Measurements from ENCODE around the gene SSR4. TPM values are rescaled to one million over a fixed set of nuclear protein-coding genes. Genes with fewer than 3 reads are reported as not detected.

Gene SSR4
- total and polyA plus RNA-seq, 8 donors: 368 to 925 (median 398) TPM

- FAIRE-seq: no peak
Observed at GRCh38 chrX:153782313-153782712, 12.2 kb upstream of the SSR4 start.

GRCh38 chrX:153782871-153783270, 11.6 kb upstream of the SSR4 start:
- H3K27ac ChIP-seq: no peak overlapping the region
- TF ChIP-seq CTCF (IDR thresholded peaks at IDR 0.05): no peak
- no peak overlapping the region for H3K4me3 ChIP-seq
- H3K9me3 ChIP-seq: no peaks in the 10 kb centered on the region
- intact Hi-C loops (cut with DNase I): no loop called here
- H3K27me3 ChIP-seq: no peaks in the 10 kb centered on the region
- no peaks in the 10 kb centered on the region for H3K4me1 ChIP-seq
- peaks cover 0 to 10% (median 8%) of the 10 kb centered on the region in 3 donors for H3K36me3 ChIP-seq
- DNase-seq (no peak), ATAC-seq (no peak), FAIRE-seq (no peak)
- 89 to 95% methylated on average over 11 to 14 of the region's 14 CpGs for WGBS, 2 donors

More at GRCh38 chrX:153782313-153782712, 12.2 kb upstream of the SSR4 start:
- 59 to 63% methylated on average over 11 of the region's 11 CpGs for WGBS, 2 donors
- Histone ChIP-seq H3K36me3 (peaks cover 0 to 10% (median 3%) of the 10 kb centered on the region in 3 donors), H3K27ac (no peak overlapping the region), H3K9me3 (no peaks in the 10 kb centered on the region), H3K4me1 (no peaks in the 10 kb centered on the region), H3K4me3 (no peak overlapping the region), H3K27me3 (no peaks in the 10 kb centered on the region)
- intact Hi-C loops (cut with DNase I): no loop called here
- TF ChIP-seq CTCF (IDR thresholded peaks at IDR 0.05): no peak
- ATAC-seq (no peak), DNase-seq (no peak)

GRCh38 chrX:153783378-153784013, 11.0 kb upstream of the SSR4 start:
- no peak for FAIRE-seq
- 85 to 86% methylated on average over 23 to 24 of the region's 24 CpGs for WGBS, 2 donors

GRCh38 chrX:153784325-153784967, 10.0 kb upstream of the SSR4 start:
- intact Hi-C loops (cut with DNase I): no loop called here
- H3K4me3 ChIP-seq: no peak overlapping the region
- no peaks in the 10 kb centered on the region for H3K4me1 ChIP-seq
- H3K27ac ChIP-seq: no peak overlapping the region
- FAIRE-seq (no peak), DNase-seq (no peak), ATAC-seq (no peak)
- no peaks in the 10 kb centered on the region for H3K9me3 ChIP-seq
- H3K36me3 ChIP-seq: peaks cover 0 to 10% (median 8%) of the 10 kb centered on the region in 3 donors
- no peaks in the 10 kb centered on the region for H3K27me3 ChIP-seq
- 91 to 94% methylated on average over 27 of the region's 27 CpGs for WGBS, 2 donors
- no peak for TF ChIP-seq CTCF (IDR thresholded peaks at IDR 0.05)

More at GRCh38 chrX:153783378-153784013, 11.0 kb upstream of the SSR4 start:
- Histone ChIP-seq H3K27ac (no peak overlapping the region), H3K27me3 (no peaks in the 10 kb centered on the region), H3K4me1 (no peaks in the 10 kb centered on the region), H3K36me3 (peaks cover 0 to 10% (median 8%) of the 10 kb centered on the region in 3 donors), H3K4me3 (no peak overlapping the region), H3K9me3 (no peaks in the 10 kb centered on the region)
- intact Hi-C loops (cut with DNase I): no loop called here
- ATAC-seq: no peak
- DNase-seq: no peak
- TF ChIP-seq CTCF (IDR thresholded peaks at IDR 0.05): no peak

- Histone ChIP-seq H3K36me3 (peaks cover 0 to 10% (median 8%) of the 10 kb centered on the region in 3 donors), H3K9me3 (no peaks in the 10 kb centered on the region), H3K4me3 (no peak overlapping the region), H3K4me1 (no peaks in the 10 kb centered on the region), H3K27me3 (no peaks in the 10 kb centered on the region), H3K27ac (no peak overlapping the region)
- ATAC-seq: no peak
- WGBS, 2 donors: 89 to 90% methylated on average over 15 of the region's 15 CpGs
- intact Hi-C loops (cut with DNase I): no loop called here
- TF ChIP-seq CTCF (IDR thresholded peaks at IDR 0.05): no peak
- FAIRE-seq: no peak
- DNase-seq: no peak
Observed at GRCh38 chrX:153786669-153787068, 7.8 kb upstream of the SSR4 start.
